Bone marrow (tissue), 2 donors: ENCODE data around the gene GNAO1.

Source experiments
- DNase-seq, 2 donors: peaks; one replicate each; lab custom pipeline; 2025; lab: John Stamatoyannopoulos, UW

Gene GNAO1

DNA sequence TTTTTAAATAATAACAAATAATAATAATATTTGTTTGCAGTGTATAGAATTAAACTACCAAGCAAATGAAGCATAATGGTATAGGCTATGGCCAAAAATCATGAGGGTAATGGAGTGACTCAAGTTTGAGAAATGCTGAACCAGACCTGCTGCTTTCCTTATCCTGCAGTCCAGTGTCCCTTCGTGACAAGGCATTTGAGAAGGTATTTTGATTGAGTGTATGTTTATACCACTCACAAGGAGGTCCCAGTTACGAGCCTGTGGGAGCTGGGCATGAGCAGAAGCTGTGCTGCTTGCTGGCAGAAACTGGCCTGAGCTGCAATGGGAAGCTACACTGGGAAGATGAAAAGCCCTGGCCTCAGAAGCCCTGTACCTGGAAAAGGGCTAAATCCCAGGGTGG lies 50.3 kb downstream of the GNAO1 start:
- no peak for DNase-seq

DNA sequence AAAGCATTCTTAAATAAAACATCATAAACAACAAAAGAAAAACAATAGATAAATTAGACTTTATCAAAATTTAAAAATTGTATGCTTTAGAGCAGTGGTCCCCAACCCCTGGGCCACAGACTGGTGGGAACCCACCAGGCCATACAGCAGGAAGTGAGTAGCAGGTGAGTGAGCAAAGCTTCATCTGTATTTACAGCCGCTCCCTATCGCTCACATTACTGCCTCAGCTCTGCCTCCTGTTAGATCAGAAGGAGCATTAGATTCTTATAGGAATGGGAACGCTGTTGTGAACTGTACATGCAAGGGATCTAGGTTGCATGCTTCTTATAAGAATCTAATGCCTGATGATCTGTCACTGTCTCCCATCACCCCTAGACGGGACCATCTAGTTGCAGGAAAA lies 51.5 kb downstream of the GNAO1 start:
- no peak for DNase-seq

DNA sequence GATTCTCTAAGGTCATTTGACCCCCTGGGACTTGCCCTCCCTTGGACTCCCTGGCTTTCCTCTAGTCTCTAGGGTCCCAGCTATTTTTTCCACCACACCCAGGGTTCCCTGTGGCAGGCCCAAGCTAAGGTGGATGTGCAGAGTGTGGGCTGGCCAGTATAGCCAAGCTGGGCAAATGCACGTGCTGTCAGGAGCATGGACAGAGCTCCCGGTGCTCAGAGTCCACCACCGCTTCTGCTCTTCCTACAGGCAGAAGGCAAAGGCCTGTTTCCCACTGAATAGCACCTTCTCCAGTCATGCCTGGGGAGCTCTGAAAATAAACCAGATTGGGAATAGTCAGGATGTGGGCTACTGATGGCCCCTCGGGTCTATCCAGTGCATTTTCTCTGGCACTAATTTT lies 53.3 kb downstream of the GNAO1 start:
- DNase-seq = no peak

DNA sequence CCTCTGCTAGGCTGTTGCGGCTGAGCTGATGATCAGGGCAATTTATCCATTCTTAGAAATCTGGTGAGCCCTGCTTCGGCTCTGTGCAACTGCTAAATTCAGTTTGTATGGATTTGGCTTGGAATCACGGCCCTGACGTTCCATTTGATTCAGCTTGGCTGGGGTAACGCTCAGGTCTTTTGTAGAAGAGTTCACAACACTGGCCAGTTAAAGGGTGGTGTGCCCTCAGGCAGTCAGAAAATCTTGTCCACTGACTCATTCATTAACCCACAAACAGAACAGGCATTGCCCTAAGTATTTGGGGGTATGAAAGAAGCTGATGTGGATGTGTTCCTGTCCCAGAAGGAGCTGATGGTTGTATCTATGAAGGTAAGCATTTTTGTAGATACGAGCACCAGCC lies 53.9 kb downstream of the GNAO1 start:
- DNase-seq = no peak

DNA sequence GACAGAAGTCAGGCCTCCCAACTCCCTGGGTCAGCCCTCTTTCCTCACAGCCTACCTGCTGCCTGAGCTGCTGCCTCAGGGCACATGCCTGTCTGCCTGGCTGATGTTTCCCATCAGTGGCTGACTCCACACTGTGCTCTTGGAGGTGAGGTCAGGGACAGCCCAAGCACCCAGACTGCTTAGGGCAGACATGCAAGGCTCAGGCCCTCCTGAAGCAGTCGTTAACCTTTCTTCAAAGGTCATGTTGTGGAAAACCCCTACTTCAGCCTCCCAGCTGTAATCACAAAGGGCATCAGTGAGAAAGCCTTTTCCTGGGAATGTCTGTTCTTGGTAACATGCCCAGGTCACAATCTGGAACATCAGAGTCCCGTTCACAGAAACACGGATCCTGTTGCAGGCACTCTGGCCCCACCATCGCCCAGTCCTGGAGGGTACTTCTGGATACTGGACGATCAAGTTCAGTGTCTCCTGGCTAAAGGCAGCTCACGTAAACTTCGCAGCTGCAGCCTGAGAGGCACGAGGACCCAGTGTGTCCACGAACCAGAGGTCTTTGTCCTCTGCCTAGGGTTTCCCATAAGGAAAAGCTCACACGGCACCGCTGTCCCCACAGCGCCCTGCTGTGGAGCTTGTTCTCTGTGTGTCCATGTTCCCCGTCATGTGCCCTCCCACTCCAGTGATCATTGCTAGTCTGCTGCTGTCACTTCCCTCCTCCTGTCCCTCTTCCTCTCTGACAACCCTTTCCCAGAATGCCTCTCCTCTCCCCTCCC lies 54.9 kb downstream of the GNAO1 start:
- DNase-seq = no peak

DNA sequence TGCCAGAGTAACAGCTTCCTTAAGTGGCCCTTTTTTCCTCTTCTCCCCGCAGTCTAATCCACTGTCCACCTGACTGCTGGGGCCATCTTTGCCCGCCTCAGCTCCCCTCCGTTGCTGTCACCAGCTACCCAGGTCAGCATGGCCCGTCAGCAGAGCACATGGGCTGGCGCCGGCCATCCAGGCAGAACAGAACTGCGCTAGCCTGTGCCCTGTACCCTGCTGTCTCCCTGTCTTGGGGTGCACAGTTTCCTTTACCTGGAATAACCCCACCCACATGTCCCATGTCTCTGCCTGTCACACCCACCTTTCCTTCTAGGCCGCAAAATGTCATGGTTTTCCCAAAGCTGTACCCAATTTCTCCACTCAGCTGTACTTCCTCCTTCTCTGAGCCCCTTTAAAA lies 55.7 kb downstream of the GNAO1 start:
- no peak for DNase-seq

DNA sequence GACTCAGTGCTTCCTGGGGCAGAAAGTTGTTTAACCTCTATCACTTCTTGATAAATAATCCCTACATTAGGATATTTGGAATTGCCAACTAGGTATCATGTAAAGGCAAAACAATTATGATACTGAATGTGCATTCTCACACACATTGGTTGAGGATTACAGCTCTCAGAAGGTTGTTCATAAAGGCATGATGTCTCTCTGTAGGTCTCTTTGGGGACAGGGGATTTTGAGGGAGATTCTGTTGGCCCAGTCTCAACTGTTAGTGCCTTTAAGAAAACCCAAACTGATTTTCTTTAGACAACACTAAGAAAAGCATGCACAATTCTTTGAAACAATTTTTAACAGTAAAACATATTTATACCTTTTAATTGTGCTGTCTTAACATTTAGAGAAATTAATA lies 56.5 kb downstream of the GNAO1 start:
- DNase-seq = no peak

DNA sequence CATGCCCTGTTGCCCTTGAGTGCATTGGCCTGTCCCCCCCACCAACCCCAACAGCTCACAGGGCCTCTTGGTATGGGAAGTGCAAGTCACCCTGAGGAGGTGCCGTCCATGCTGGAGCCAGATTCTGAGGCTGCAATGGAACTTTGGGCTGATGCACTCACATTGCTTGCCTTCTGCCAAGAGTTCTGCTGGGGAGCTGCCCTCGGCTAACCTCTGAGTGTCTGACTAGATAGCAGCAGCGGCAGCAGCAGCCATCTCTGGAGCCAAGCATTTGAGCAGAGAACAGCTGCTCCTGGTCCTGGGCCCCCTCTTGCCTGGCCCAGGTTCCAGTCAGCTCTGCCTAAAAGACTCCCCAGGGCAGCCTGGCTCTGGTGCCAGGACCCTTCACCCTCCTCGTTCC lies 61.5 kb downstream of the GNAO1 start:
- DNase-seq = no peak

DNA sequence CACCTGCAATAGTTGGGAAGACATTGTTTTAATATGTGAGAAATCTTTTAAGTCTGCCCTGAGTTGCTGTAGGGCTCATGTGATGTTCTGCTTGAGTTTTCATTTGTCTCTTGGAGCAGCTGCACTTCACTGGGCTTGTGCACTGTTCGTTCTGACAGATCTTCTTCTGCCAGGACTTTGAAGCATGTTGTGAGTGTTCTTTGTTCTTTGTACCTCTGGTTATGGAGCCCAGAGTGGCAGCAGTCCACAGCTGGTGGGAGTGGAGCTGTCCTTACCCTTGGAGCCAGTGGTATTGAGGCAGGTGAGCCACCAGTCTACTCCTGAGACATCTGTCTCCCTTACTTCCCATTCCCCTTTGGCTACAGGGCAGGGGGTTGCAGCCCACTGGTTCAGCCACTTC lies 64.6 kb downstream of the GNAO1 start:
- DNase-seq = no peak

- DNase-seq = no peak
These were observed 66.0 kb downstream of the GNAO1 start for GRCh38 chr16:56257239-56257638.

DNA sequence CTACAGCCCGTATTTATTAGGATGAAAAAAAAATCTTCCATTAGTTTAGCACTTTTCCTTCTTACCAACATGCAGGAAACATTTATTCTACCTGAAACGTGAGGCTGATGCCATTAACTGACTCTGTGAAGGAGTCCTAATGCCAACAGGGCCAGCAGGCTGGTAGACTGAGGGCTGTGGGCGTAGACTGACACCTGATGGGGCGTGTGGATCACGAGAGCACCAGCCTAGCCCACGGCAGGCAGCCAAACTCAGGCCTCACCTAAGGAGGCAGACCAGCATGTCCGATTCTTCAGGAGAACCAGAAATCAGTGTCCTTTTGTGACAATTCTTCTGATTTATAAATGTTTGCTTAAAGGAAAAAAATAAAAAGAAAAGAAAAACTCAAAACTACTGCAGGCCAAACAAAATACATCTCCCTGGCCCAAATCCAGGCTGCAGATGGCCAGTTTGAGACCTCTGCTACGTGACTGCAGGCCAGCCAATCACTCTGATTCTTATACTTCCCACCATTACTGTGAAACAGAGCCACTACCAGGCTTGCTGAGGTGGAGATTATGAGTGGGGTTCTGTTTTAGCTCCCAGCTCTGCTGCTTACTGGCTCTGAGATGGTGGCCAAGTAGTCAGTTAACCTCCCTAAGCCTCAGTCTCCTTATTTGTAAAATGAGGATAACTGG lies 66.5 kb downstream of the GNAO1 start:
- DNase-seq = no peak

DNA sequence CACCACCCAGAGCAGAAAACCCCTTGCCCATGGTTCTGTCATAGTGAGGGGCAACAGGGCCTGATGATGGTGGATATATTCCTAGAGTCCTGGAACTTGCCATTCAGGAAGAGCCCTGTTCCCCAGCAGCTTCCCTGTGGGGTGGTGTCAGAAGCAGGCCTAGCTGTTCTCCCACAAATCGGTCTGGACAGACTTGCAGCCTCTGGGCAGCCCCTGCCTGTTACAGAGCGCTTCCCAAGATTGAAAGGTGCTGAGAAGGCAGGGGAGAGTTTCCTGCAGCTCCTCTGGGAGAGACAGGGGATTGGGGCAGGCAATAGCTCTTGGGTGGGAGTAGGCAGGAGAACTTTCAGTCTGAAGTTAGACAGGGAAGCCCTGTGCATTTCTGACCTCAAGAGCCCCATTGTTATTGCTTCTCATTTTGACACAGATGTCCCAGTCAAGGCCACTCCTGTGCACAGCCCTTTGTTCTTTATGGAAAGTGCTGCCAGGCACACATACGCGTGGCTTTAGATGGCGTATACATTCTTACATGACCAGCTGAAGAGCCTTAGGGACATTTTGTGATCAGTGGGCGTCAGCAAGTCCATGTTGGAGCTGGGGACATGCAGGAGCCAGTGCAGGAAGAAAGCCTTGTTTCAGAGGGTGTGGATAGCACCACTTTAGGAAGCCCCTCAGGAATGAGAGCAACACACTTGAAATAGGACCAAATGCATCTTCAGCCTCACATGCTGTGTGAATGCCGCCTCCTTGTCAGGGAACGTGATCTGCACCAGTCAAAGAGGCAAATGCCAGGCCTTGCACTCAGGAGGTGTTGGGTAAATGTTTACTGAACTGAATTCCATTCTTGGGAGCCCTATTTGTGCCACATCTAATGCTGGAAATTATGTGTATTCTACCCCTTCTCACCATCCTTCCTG lies 67.5 kb downstream of the GNAO1 start:
- DNase-seq = no peak

DNA sequence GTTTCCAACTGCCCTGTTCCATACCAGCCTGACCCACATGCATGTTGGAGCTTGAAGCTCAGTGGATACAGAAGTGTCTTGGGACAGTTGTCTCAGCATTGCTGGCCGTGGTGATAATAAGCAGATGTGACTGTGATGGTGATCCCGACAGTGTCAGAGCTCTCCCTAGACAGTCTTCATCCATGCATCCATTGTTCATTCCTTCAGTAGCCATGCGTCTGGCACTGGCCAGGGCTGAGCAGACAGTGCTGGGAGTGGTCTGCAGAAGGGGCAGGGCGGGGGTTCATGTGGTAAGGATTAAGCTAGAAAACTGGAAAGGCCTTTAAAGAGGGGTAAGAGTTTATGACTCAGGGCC lies 68.1 kb downstream of the GNAO1 start:
- no peak for DNase-seq

GRCh38 chr16:56260378-56261160 lies 69.3 kb downstream of the GNAO1 start:
- no peak for DNase-seq

GRCh38 chr16:56261656-56262055 lies 70.4 kb downstream of the GNAO1 start:
- no peak for DNase-seq

DNA sequence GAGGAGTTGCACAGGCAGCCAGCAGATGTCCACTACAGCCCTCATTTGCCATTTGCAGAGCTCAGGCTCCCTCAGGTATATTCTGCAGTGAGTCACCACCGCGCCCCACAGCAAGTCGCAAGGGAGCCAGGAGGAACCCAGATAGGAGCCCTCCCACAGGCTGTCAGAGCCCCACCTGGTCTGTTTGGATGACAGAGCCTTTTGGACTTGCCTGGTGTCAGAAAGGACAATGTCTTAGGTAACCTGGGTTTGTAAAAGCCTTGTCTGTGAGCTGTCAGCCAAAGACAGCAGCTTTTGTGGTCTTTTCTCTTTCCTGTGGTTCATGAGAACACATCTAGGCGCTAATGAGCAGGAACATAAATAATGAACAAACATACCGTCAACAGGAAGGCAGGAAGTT lies 70.9 kb downstream of the GNAO1 start:
- DNase-seq = peak in 1 of 2 donors; percentile 42

DNA sequence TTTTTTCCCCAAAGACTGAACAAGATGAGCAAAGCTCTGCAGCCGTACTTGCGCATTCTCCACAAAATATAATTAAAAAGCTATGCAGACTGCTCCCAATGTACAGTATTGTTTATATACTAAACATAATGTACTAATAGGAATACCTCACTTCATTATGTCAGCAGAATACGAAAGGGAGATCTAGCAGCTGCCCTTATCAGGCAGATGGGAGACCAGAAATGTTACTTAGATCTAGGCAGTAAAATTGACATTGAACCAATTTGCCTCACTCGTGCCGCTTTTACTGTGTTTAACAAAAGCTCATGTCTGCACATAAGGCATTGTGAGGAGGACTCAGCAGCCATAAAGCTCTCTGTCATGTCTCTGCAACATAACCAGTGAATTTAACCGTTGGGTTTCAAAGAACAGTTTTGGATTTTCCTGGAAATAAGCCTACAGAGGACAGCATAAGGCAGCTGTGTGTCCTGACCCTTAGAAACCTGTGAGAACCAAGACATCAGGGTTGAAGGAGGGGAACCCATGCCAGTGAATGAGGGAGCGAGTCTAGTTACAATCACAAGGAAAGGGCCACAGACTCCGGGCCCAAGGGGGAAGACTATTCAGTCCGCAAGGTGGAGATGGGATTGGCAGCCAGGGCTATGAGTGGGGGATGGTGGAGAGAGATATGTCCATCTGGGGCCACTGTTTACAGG lies 71.4 kb downstream of the GNAO1 start:
- no peak for DNase-seq

DNA sequence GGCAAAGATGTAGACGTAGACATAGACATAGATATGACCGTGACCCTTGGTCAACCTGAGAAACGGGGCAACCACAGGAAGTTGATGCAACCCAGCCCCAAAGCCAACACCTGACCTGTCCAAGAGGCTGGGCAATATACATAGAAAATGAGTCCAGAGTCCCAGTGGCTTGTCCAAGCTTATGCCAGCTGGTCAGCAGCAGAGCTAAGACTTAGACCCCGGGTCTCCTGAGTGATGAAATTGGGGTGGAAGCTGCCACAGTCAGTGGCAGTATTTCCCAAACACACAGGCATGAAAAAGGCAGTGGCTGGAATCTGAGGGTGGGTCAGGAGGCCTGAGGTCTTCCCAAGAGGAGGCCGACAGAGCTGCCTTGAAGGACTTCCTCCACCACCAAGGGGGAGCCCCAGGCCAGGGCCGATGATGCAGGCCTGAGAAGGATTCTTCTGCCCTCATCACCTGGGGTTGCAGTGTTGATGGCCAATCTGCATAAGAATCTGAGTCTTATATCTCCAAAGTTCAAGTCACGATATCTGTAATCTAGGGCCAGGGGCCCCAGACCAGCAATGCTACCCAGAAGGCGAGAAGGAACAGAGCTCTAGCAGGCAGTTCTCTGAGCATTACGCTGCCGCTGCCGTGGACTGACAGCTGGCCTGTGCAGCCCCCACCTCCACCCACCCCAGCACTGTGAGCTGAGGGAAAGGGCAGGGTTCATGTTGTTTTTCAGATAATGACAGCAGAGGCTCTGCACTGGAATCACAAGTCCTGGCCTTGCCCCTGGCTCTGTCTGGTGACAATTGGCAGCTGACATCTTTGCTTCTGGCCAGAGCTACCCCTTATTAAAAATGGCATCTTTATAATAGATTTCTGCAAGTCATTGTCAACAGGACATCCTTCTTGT lies 72.7 kb downstream of the GNAO1 start:
- no peak for DNase-seq

DNA sequence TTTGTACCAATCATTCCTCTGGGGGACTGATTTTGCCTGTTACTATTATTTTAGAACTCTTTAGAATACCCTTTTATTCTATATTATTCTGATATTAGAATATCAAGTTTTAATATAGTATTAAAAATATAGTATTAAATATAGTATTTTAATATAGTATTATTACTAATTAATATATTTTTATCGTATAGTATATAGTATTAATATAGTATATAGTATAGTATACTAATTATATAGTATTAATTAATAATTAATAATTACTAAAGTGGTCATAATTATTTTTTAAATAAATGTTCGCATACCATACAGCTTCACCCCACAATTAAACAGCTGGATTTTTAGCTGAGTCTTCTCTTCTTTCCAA lies 73.3 kb downstream of the GNAO1 start:
- no peak for DNase-seq

DNA sequence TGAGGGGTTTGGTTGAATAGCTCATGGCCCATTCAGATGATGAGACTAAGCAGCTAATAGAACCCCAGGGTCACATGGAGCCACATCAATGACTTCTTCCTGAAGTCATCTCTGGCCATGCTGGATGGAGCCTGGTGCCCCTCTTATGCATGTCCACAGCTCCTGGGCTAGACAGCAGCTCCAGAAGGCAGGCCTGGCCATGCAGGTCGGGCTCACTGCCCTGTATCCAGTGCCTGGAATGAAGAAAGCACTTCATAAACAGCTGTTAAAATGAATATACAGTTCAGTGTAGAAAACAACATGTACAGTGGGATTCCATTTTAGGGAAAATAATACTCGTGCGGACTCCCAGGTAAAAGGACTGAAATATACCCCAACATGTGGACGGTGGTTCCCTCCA lies 73.9 kb downstream of the GNAO1 start:
- no peak for DNase-seq

DNA sequence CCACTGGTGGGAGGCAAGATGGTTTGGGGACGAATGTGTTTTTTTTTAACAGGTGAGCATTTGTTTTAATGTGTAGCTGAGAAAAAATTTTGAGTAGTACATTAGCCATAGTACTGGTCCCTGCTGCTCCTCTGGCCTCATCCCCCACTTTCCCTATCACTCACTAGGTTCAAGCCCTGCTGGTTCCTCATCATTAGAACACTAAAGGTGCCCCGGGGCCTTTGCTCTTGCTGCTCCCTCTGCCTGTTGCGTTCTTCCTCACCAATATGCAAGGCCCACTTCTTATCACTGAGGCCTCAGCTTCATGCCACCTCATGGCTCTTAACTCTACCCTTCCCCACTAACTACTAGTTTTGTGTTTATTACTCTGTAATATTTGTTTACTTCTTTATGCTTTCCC lies 74.5 kb downstream of the GNAO1 start:
- DNase-seq = no peak
